ENCODE data around the gene GJB4.
"Not testable (repeated sequence)": the region's sequence is repeated elsewhere in the genome, so short reads cannot be mapped to it uniquely, and the experiment has no call there.

GJB4 gene

DNA sequence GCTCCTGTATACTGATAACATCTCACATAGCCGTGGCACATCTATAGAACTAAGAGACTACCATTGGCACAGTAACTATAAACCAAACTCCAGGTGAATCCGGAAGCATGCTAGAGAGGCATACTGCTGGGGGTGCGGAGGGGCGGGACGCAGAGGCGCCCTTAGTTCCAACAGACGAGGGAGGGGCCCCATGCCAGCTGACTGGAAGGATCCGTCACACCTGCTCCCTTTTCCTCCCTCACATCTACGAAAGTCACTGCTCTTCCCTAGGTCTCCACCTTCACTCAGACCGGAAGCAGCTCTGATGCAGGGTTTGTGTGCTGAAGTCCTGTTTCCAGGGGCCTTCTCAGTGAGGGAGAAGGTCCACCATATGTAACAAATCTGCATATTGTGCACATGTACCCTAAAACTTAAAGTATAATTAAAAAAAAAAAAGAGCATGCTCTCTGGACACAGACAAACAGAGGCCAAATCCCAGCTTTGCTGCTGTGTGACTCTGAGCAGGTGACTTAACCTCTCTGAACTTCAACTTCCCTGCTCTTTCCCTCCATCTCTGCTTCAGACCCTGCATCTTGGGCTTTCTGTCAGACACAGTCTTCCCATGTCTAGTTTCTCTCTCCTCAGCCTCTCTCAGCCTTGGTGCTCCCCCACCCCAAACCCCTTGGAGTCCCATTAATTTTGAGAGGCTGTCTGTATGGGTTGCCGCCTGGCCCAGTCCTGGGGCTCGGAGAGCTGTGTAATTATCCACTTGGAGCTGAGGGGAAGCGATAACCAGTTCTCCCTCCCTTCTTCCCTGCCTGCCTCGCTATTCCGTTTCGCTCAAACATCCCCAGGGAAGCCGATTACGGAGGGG is 12.5 kb upstream of the GJB4 start:
- DNase-seq: no peak

DNA sequence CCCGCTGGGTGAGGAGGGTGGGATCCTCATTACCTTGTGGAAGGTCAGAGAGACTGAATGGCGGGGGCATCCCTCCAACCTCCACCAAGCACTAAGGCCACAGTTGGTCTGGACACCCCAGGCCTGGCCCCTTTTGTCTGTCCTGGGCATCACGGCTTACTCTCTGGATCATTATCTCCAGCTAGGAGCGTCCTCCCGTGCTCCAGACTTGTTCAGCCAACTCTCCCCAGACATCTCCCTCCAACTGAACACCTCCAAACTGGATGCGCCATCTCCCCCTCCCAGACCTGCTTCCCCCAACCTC is 11.9 kb upstream of the GJB4 start:
- DNase-seq: no peak

DNA sequence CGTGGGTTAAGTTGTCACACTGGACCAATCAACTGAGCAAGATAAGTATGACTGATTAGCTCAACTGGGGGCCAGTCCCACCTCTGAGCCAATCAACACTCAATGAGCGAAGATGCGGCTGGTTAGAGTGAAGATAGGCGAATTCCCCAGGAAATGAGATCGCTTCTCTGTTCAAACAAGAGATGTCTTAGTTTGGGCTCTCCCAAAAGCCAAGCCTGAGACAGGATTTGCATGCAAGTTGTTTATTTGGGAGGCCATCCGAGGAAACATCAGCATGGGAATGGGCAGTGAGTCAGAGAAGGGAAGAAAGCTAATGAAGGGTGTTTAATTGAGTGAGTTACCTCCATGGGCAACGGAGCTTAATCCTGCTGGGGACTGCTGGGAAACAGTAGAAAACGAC is 9.5 kb upstream of the GJB4 start:
- no peak for DNase-seq

DNA sequence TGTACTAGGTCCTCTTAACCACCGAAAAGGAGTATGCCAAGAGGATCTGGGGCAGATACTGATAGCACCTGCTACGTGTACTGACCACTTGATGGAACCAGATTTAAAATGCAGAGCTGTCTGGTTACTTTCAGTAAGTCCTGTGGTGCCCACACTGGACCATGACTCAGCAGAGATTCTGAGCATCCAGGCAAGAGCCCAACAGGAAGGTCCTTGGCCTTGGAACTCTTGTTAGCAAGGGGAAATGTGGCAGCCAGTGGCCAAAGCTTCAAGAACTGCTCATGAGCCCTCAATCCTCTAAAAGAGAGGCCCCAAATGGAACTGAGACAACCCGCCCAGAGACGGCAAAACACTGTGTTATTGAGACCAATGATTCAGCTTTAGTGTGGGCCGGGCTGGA is 8.9 kb upstream of the GJB4 start:
- DNase-seq: no peak

DNA sequence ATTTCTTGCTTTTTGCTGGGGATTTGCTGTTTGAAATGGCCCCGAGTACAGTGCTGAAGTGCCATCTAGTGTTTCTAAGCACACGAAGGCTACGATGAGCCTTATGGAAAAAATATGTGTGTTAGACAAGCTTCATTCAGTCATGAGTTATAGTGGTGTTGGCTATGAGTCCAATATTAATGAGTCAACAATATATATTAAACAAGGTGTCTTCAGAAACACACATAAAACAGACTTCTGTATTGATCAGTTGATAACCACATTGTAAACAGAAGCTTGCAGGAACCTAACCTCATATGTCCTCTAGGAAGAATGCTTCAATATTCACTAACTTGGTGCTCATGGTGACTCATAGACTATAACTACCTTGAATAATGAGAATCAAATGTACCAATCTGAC is 6.4 kb upstream of the GJB4 start:
- DNase-seq: no peak

DNA sequence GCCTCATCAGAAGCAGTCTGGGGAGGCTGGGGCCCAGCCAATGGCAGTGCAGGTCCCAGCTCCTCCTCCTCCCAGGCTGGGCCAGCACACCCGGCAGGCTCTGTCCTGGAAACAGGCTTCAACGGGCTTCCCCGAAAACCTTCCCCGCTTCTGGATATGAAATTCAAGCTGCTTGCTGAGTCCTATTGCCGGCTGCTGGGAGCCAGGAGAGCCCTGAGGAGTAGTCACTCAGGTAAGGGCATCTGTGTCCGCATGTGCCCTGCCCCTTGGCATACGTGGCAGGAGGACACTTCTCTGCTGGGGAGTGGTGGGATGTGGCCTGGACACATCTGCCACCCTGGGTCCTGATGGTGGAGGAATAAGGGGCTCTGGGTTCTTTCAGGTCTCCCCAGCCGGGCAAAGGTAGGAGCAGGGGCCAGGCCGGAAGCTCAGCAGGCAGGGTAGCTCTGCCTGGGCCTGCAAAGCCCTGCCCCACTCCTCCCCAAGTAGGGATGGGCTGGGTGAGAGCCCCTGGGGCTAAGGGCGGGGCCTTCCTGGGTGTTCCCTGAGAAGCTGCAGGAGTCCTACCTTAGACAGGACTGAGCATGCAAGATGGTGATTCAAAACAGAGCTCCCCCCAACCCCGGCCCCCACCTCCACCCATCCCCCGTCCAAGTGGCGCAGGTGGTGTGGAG is 4.4 kb upstream of the GJB4 start, which contains the start of gene GJB5:
Gene GJB5 (plus strand): TSS at position 84 of the 674 bp plus-strand sequence. CDS start 2,284 bp downstream, outside the sequence.
- DNase-seq: no peak

DNA sequence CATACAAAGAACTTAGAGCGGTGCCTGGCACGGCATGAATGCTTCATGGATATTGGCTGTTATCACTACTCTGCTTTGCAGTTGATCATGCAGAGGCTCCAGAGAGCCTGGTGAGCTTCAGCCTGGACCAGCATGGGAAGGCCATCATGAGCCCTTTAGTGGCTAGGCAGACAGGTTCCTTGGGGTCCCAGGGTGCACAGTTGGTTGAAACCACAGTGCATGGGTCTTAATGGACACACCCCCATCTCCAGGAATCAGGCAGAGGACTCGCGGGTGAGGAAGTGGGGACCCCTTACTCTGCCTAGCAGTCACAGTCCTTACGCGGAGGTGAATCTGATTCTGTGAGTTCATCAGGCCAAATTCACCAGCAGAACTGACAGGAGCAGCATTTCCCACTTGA is 3.6 kb upstream of the GJB4 start:
- DNase-seq: no peak

DNA sequence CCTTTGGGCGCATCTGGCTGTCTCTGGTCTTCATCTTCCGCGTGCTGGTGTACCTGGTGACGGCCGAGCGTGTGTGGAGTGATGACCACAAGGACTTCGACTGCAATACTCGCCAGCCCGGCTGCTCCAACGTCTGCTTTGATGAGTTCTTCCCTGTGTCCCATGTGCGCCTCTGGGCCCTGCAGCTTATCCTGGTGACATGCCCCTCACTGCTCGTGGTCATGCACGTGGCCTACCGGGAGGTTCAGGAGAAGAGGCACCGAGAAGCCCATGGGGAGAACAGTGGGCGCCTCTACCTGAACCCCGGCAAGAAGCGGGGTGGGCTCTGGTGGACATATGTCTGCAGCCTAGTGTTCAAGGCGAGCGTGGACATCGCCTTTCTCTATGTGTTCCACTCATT is 2.2 kb upstream of the GJB4 start:
- no peak for DNase-seq

DNA sequence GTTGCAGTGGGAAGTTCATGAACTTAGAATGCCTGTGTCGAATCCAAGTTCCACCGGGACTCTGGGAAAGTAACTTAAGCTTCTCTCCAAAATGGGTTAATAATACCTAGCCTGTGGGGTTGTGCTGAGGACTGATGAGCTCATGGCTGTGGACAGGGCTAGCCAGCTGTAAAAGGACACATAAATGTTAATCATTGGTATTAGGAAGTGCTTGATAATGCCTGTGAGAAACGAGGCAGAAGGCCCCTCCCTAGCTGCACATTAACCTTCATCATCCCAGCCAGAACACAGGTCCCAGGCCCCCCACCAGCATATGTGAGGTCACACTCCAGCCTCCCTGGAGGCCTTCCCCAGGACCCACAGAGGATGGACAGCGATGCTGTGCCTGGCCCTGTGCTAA is 789 bp upstream of the GJB4 start:
- DNase-seq: no peak

DNA sequence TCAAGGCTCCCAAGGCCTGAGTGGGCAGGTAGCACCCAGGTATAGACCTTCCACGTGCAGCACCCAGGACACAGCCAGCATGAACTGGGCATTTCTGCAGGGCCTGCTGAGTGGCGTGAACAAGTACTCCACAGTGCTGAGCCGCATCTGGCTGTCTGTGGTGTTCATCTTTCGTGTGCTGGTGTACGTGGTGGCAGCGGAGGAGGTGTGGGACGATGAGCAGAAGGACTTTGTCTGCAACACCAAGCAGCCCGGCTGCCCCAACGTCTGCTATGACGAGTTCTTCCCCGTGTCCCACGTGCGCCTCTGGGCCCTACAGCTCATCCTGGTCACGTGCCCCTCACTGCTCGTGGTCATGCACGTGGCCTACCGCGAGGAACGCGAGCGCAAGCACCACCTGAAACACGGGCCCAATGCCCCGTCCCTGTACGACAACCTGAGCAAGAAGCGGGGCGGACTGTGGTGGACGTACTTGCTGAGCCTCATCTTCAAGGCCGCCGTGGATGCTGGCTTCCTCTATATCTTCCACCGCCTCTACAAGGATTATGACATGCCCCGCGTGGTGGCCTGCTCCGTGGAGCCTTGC is 1.7 kb downstream of the GJB4 start:
- DNase-seq: no peak

DNA sequence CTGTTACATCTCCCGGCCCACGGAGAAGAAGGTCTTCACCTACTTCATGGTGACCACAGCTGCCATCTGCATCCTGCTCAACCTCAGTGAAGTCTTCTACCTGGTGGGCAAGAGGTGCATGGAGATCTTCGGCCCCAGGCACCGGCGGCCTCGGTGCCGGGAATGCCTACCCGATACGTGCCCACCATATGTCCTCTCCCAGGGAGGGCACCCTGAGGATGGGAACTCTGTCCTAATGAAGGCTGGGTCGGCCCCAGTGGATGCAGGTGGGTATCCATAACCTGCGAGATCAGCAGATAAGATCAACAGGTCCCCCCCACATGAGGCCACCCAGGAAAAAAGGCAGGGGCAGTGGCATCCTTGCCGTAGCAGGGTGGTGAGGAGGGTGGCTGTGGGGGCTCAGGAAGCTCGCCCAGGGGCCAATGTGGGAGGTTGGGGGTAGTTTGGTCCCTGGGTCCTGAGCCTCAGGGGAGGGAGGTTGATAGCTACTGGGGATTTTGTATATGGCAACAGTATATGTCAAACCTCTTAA is 2.3 kb downstream of the GJB4 start:
- no peak for DNase-seq

DNA sequence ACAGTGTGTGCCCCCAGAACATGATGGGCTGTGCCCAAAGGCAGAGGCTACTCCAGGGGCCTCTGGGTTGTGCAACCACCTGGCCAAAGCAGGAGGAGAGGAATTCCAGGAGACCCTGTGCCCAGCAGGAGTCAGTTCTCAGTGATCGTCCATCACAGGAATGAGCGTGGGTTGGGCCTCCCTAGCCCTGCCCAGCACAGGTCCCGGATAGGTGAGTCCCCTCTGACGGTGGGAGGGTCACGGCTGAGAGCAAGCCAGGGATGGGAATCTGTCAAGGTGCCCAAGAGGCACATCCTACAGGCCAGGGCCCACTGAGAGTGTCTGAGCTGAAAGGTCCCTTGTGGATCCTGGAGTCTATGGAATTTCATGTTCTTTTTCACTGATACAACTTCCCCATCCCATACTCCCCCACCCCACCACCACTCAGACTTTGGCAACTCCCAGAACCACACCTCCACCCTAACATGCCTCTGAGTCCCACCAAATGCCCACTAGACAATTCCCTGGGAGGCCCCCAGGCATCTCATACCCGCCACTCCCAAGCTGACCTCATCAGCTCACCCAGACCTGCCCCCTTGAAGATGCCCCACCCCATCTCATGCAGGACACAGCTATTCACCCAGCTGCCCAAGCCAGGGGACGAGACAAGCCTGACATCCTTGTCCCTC is 3.1 kb downstream of the GJB4 start:
- DNase-seq: no peak

DNA sequence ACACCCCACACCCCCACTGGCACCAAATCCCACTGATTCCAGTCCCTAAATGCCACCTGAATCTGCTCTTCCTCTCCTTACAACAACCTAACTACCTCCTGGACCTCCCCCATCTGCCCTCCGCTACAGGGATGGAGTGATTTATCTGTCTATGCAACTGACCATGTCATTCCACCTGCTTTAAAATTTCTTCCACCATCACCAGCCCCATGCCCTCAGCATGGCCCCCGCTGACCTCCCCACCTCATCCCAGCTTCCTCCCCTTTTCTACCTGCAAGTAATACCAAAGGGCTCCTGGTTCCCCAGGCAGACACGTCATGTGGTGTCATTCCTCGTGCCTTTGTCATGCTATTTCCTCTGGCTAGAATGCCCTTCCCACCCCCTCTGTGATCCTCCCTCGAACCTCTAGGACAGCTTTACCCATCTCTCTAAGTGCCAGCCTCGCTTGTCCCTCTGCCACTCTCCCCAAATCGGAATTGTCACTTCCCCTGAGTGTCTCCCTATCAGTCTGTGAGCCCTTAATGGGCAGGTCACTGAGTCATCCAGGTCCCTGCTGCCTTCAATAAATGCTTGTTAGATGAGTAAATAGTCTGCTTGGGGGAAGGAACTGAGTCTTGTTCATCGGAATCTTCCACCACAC is 3.7 kb downstream of the GJB4 start:
- no peak for DNase-seq

DNA sequence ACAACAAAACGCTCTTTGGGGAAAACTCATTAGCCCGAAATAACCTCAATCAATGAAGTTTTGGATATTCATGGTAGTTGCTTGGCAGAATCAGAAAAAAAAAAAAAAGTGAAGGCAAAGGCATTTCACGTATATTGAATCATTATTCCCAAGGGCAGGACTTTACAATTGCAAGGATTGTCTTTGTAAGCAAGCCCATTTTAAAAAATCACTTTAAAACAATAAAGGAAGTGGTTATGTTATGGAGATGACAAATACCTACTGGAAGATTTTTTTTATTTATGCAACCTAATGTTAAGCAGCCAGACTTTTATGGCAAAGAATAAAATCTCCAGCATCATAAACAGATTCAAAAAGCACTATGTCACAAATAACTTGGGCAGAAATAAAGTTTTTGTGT is 9.3 kb downstream of the GJB4 start:
- DNase-seq: no peak

DNA sequence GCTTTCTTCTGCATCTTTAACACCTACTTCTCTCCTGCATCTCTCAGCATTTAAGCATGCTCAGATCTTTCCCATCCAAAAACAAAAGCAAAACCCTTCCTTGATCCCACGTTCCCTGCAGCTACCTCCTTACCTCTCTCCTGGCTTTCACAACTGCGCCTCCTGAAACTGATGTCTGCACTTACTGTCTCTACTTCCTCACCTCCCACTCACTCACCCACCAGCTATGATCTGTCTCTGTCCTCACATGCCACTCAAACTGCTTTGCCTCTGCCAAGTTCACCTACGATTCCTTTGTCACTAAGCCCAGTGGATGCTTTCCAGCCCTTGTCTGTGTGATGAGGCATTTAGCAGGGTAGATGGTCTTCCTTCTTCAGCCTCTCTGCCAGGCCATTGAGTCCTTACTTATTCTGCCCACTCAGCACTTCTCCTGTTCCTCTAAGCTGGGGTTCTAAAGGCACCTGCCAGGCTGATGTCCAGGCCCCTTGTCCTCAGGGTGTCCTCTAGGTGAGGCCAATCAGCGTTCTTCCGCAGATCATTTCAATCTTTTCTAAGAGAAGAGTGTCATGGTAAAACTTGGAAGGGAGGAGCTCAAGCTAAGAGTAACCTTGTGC is 11.5 kb downstream of the GJB4 start:
- no peak for DNase-seq

DNA sequence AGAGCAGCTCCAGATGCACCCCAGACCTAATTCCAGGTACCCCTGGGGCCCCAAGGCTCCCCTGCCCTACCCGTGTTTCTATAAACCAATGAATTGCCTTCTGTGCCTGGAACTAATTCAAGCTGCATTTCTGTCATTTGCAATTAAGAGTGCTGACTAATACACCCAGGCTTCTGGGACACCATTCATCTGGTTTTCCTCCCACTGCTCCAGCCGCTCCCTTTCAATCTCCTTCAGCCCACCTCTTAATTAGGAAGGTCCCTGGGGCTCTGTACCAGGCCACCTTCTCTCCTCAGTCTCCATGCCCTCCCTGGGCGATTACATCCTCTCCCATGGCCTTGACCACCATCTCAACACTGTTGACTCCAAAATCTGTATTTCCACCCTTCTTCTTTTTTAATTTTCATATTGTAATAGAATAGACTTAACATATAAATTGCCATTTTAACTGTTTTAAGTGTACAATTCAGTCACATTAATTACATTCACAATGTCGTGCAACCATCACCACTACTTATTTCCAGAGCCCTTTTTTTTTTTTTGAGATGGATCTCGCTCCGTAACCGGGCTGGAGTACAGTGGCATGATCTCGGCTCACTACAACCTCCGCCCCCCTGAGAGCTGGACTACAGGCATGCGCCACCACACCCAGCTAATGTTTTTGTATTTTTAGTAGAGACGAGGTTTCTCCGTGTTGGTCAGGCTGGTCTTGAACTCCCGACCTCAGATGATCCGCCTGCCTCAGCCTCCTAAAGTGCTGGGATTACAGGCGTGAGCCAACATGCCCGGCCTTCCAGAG is 12.2 kb downstream of the GJB4 start:
- no peak for DNase-seq

DNA sequence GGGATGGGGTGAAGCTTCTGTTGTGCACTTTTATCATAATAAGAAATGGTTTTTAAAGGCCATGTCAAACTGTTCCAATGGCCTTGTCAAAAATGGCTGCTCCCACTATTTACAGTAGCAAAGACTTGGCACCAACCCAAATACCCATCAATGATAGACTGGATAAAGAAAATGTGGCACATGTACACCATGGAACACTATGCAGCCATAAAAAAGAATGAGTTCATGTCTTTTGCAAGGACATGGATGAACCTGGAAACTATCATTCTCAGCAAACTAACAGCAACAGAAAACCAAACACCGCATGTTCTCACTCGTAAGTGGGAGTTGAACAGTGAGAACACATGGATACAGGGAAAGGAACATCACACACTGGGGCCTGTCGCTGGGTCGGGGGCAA is 13.6 kb downstream of the GJB4 start:
- not testable (repeated sequence) for DNase-seq

DNA sequence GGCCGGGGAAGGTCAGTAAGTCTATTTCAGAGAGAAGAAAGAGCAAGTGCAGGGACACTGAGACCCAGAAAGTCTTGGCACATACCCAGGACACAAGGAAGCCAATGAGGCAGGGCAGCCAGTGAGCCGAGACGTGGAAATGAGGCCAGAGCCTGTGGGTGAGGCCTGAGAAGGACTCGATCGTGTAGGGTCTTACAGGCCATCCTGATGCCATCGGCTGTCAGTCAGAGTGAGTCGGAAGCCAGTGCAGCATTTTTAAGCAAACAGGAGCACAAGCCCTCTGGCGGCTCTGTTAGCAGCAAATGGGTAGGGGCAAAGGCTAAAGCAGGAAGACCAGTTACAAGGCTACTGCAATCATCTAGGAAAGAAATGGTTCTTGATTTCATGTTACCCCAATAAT is 15.4 kb downstream of the GJB4 start:
- no peak for DNase-seq

DNA sequence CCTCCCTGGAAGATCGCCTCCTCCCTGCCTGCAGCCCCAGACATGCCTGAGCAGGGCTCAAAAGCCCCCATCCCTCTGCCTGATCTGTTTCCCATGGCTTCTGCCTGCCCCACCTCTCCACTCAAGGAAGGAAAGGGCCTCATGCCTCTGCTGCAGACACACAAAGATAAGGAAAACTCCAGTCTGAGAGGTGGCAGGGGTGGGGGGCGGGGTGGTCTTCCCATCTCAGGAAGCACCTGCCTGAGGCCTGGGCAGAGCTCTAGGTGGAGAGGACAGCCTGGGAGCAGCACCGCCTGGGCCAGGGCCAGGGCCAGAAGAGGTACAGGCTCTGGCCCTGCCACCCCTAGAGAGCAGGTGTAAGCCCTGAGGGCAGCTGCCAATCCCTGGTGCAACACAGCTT is 17.4 kb downstream of the GJB4 start:
- no peak for DNase-seq

DNA sequence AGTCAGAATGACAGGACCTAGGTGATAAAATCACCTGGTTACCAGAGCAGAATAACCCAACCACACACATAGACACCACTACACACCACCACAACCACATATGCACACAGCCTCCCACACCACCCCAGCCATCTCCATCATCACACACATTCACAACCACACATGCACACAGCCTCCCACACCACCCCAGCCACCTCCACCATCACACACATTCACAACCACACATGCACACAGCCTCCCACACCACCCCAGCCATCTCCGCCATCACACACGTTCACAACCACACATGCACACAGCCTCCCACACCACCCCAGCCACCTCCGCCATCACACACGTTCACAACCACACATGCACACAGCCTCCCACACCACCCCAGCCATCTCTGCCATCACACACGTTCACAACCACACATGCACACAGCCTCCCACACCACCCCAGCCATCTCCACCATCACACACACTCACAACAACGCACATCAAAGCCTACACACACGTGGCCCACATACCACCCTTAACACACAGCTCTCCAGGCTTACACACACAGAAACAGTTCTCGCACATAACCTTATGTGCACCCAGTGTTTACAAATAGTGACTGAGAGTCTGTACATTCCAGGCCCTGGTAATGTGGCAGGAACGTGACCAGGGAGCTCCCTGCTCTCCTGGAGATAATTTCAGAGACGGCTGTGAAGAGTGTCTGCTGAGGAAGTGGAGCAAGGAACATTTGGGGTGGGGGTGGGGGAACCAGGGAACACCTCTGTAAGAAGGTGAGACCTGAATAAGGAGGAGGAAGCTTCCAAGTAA is 18.2 kb downstream of the GJB4 start:
- no peak for DNase-seq

DNA sequence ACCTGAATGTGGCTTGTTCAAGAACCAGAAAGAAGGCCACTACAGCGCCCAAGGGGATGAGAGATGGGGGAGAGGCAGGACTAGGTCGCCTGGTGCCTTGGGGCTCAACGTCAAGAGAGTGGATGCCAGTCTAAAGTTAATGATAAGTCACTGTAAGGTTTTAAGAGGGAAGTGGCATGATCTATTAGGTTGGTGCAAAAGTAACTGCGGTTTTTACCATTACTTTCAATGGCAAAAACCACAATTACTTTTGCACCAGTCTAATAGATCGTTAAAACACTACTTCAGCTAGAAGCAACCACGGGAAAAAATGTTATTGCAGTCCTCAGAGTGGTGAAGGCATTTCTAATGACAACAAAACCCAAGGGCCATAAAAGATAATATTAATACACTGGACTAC is 18.8 kb downstream of the GJB4 start:
- no peak for DNase-seq

All from NCI-H1105 (cell line).